ENCODE data around the gene ZFP3.
"Not testable (repeated sequence)": the region's sequence is repeated elsewhere in the genome, so short reads cannot be mapped to it uniquely, and the experiment has no call there.

GRCh38 chr17:5124125-5124760 is 46.0 kb downstream of the ZFP3 start:
- TF ChIP-seq, protein P1, sequence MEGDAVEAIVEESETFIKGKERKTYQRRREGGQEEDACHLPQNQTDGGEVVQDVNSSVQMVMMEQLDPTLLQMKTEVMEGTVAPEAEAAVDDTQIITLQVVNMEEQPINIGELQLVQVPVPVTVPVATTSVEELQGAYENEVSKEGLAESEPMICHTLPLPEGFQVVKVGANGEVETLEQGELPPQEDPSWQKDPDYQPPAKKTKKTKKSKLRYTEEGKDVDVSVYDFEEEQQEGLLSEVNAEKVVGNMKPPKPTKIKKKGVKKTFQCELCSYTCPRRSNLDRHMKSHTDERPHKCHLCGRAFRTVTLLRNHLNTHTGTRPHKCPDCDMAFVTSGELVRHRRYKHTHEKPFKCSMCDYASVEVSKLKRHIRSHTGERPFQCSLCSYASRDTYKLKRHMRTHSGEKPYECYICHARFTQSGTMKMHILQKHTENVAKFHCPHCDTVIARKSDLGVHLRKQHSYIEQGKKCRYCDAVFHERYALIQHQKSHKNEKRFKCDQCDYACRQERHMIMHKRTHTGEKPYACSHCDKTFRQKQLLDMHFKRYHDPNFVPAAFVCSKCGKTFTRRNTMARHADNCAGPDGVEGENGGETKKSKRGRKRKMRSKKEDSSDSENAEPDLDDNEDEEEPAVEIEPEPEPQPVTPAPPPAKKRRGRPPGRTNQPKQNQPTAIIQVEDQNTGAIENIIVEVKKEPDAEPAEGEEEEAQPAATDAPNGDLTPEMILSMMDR (conservative IDR thresholded peaks at IDR 0.05; ENCODE audit: low read length): not testable (repeated sequence)
- TF ChIP-seq EZH2phosphoT487 (IDR thresholded peaks at IDR 0.05; ENCODE audit: borderline replicate concordance, low read depth, low read length): not testable (repeated sequence)

Data from OCI-LY7 (cell line).